HEK293 (cell line): ENCODE measurements around the gene SYCP3.

Source experiments
- CTCF ChIA-PET: fragments of 350-600 bp; formaldehyde crosslinking; extraction: SDS; loops from one replicate; lab custom pipeline; 2021; ENCODE audit warnings: antibody characterized with exemption; lab: Yijun Ruan, JAX
- POLR2A ChIA-PET: fragments of 300-600 bp; formaldehyde crosslinking; extraction: SDS; loops from one replicate; lab custom pipeline; 2020; ENCODE audit warnings: antibody characterized with exemption, inconsistent platforms; lab: Yijun Ruan, JAX
- H3K27ac ChIP-seq: fragments of 200-500 bp; sonication (Bioruptor generic); 2 replicates; pipeline ENCODE4 v1.5.1; 2014; ENCODE audit warnings: low read depth, low read length, control low read depth, inconsistent platforms; ENCODE audit errors: extremely low read depth
- H3K36me3 ChIP-seq, 2 experiments: fragments of 200-500 bp in 1 of 2; sonication (Bioruptor generic) in 1 of 2; 1 replicate in 1 of 2; 2 replicates in 1 of 2; pipeline ENCODE4 v1.5.1; 2014 to 2017; ENCODE audit warnings: inconsistent platforms in 2 of 2, low read length in 2 of 2; ENCODE audit not compliant: control insufficient read depth in 2 of 2, insufficient read depth in 1 of 2
- H3K4me1 ChIP-seq: fragments of 200-500 bp; sonication (Bioruptor generic); 2 replicates; pipeline ENCODE4 v1.5.1; 2014; ENCODE audit warnings: mild to moderate bottlenecking, low read length, inconsistent platforms; ENCODE audit not compliant: control insufficient read depth, insufficient read depth
- H3K4me3 ChIP-seq: 2 replicates; pipeline ENCODE4 v1.5.1; 2011; ENCODE audit warnings: low read depth, mild to moderate bottlenecking, control low read depth, low read length, moderate library complexity
- H3K9me3 ChIP-seq: fragments of 200-500 bp; sonication (Bioruptor generic); 2 replicates; pipeline ENCODE4 v1.5.1; 2014; ENCODE audit warnings: low read depth, low read length, inconsistent platforms; ENCODE audit not compliant: control insufficient read depth, insufficient read depth
- PRDM1 ChIP-seq: fragments of 450-650 bp; formaldehyde crosslinking; IDR thresholded peaks from 2 replicates; pipeline ENCODE4; 2016; ENCODE audit warnings: missing biosample characterization, missing genetic modification characterization
- REPIN1 ChIP-seq: fragments of 450-650 bp; formaldehyde crosslinking; IDR thresholded peaks from 2 replicates; pipeline ENCODE4 v1.5.1; 2017; ENCODE audit warnings: missing biosample characterization, missing genetic modification characterization, low read depth
- SP2 ChIP-seq: fragments of 450-650 bp; formaldehyde crosslinking; IDR thresholded peaks from 2 replicates; pipeline ENCODE4 v1.5.1; 2016; ENCODE audit warnings: missing biosample characterization, missing genetic modification characterization
- ZBTB44 ChIP-seq: fragments of 450-650 bp; IDR thresholded peaks from 2 replicates; pipeline ENCODE4 v1.5.1; 2018; ENCODE audit warnings: missing biosample characterization, mild to moderate bottlenecking, missing genetic modification characterization
- ZFP69B ChIP-seq: fragments of 450-650 bp; formaldehyde crosslinking; IDR thresholded peaks from 2 replicates; pipeline ENCODE4 v1.5.1; 2016; ENCODE audit warnings: missing biosample characterization, missing genetic modification characterization
- ZNF169 ChIP-seq: fragments of 450-650 bp; formaldehyde crosslinking; IDR thresholded peaks from 2 replicates; pipeline ENCODE4 v1.5.1; 2016; ENCODE audit warnings: missing biosample characterization, missing genetic modification characterization
- ZNF214 ChIP-seq: fragments of 450-650 bp; formaldehyde crosslinking; IDR thresholded peaks from 2 replicates; pipeline ENCODE4 v1.5.1; 2017; ENCODE audit warnings: missing biosample characterization, mild to moderate bottlenecking, missing genetic modification characterization, borderline replicate concordance
- ZNF366 ChIP-seq: fragments of 450-650 bp; formaldehyde crosslinking; conservative IDR thresholded peaks from 2 replicates; pipeline ENCODE4 v1.5.1; 2016; ENCODE audit warnings: missing biosample characterization, missing genetic modification characterization
- ZNF398 ChIP-seq: fragments of 450-650 bp; formaldehyde crosslinking; IDR thresholded peaks from 2 replicates; pipeline ENCODE4 v1.5.1; 2017; ENCODE audit warnings: missing biosample characterization, missing genetic modification characterization
- ZNF488 ChIP-seq: fragments of 450-650 bp; formaldehyde crosslinking; IDR thresholded peaks from 2 replicates; pipeline ENCODE4 v1.5.1; 2016; ENCODE audit warnings: missing biosample characterization, missing genetic modification characterization
- ZNF501 ChIP-seq: fragments of 450-650 bp; formaldehyde crosslinking; IDR thresholded peaks from 2 replicates; pipeline ENCODE4 v1.5.1; 2016; ENCODE audit warnings: missing biosample characterization, missing genetic modification characterization
- ZNF555 ChIP-seq: fragments of 450-650 bp; formaldehyde crosslinking; conservative IDR thresholded peaks from 2 replicates; pipeline ENCODE4 v1.5.1; 2017; ENCODE audit warnings: missing biosample characterization, mild to moderate bottlenecking, missing genetic modification characterization, inconsistent platforms
- ZNF629 ChIP-seq: fragments of 450-650 bp; formaldehyde crosslinking; IDR thresholded peaks from 2 replicates; pipeline ENCODE4 v1.5.1; 2017; ENCODE audit warnings: missing biosample characterization, missing genetic modification characterization
- ZNF692 ChIP-seq: fragments of 450-650 bp; formaldehyde crosslinking; IDR thresholded peaks from 2 replicates; pipeline ENCODE4 v1.5.1; 2016; ENCODE audit warnings: missing biosample characterization, missing genetic modification characterization
- ZNF776 ChIP-seq: fragments of 450-650 bp; formaldehyde crosslinking; IDR thresholded peaks from 2 replicates; pipeline ENCODE4 v1.5.0; 2017; ENCODE audit warnings: missing biosample characterization, missing genetic modification characterization, borderline replicate concordance
- TF ChIP-seq, protein P1 (sequence below): fragments of 450-650 bp; formaldehyde crosslinking; IDR thresholded peaks from 2 replicates; pipeline ENCODE4 v1.5.1; 2016; ENCODE audit warnings: missing biosample characterization, missing genetic modification characterization
- TF ChIP-seq, protein P2 (sequence below): fragments of 450-650 bp; formaldehyde crosslinking; IDR thresholded peaks from 2 replicates; pipeline ENCODE4 v1.5.1; 2016; ENCODE audit warnings: missing biosample characterization, missing genetic modification characterization, low read depth

The SYCP3 gene

DNA sequence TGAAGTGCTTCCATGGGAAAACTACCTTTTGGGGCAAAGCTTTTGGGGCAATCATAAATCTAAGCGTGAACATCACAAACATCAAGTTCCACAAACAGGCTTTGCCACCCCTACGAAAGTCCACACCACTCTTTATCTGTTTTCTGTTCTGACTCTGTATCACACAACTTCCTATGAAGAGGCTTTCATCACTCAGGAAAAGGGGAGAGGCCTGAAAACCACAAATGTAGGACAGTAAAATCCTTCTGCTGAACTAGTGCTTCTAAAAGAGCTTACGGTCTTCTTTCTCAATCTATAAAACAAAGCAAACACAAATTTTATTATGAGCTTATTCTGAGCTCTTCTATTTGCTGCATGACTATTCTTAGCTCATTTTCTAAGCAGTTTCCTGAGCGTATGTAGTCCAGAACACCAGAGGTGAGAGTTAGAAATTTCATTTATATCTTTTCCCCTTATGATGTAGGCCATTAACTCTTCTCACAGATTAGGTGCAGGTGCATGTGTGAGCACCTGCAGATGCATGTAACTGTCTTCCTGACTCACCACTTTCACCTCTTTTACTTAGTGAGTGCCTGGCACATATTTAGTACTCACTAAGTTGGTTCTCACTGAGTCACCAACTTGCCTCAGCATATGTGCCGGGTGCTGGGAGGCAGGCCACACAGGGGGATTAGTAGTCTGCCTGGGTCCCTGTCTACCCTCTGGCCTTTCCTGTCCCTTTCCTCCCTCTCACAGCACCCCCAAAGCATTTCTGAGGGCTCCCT, 32.9 kb upstream of the SYCP3 start:
- H3K36me3 ChIP-seq, result peaks cover 9 to 18% of the 10 kb centered on the region in 2 experiments; a peak in 1 of 3 replicates
- no peaks in the 10 kb centered on the region for H3K9me3 ChIP-seq
- CTCF ChIA-PET, result interaction anchor here (0.6 to 2.7 kb wide), 12 partner anchors 12 to 357 kb away, joined by 3 to 50 read pairs (median 5); partner anchors contain the start of gene GNPTAB
- no peak overlapping the region for H3K4me3 ChIP-seq
- no peak overlapping the region for H3K27ac ChIP-seq
- H3K4me1 ChIP-seq, result no peaks in the 10 kb centered on the region
- TF ChIP-seq ZFP69B (tag by site-specific recombination) (no peak), SP2 (tag by site-specific recombination) (no peak), ZNF488 (no peak), ZNF692 (tag by site-specific recombination) (no peak), ZNF214 (tag by site-specific recombination) (no peak), REPIN1 (tag by site-specific recombination) (no peak), ZNF776 (tag by site-specific recombination) (no peak), ZBTB44 (no peak)
- POLR2A ChIA-PET, result no interaction called here

DNA sequence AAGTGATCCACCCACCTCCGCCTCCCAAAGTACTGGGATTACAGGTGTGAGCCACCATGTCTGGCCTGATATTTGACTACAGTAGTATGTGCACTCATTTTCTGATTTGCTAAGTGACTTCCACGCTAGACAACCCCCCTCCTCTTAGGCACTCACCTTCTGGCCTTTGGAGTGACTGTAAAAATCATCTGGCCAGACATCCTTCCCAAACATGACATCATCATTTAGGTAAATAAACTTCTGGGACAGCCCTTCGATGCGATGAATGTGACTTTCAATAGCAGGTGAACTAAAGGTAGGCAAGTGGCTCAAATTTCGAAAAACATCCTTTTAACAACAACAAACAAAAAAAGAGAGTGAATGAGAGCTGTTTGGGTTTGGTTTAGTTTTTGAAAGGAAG, 30.6 kb upstream of the SYCP3 start:
- ChIA-PET CTCF (interaction anchor here (0.7 to 1.2 kb wide), 3 partner anchors 10 to 70 kb away, joined by 3 to 4 read pairs (median 4); no protein-coding TSS in a partner anchor), POLR2A (no interaction called here)
- no peak overlapping the region for H3K4me3 ChIP-seq
- TF ChIP-seq PRDM1 (tag by site-specific recombination) (peak; percentile 21; the same call in 1 of the 2 replicates), ZNF398 (peak; percentile 33; the same call in 1 of the 2 replicates), ZNF555 (no peak), ZNF501 (tag by site-specific recombination) (no peak), ZNF169 (tag by site-specific recombination) (no peak), ZNF366 (tag by site-specific recombination) (peak; percentile 28; the same call in 1 of the 2 replicates), ZNF629 (tag by site-specific recombination) (peak; percentile 56; the same call in 1 of the 2 replicates)
- TF ChIP-seq, protein P1, sequence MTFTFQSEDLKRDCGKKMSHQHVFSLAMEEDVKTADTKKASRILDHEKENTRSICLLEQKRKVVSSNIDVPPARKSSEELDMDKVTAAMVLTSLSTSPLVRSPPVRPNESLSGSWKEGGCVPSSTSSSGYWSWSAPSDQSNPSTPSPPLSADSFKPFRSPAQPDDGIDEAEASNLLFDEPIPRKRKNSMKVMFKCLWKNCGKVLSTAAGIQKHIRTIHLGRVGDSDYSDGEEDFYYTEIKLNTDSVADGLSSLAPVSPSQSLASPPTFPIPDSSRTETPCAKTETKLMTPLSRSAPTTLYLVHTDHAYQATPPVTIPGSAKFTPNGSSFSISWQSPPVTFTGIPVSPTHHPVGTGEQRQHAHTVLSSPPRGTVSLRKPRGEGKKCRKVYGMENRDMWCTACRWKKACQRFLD (tag by site-specific recombination), result no peak
- TF ChIP-seq, protein P2, sequence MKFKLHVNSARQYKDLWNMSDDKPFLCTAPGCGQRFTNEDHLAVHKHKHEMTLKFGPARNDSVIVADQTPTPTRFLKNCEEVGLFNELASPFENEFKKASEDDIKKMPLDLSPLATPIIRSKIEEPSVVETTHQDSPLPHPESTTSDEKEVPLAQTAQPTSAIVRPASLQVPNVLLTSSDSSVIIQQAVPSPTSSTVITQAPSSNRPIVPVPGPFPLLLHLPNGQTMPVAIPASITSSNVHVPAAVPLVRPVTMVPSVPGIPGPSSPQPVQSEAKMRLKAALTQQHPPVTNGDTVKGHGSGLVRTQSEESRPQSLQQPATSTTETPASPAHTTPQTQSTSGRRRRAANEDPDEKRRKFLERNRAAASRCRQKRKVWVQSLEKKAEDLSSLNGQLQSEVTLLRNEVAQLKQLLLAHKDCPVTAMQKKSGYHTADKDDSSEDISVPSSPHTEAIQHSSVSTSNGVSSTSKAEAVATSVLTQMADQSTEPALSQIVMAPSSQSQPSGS, result peak; percentile 83
- H3K27ac ChIP-seq, result no peak overlapping the region
- peaks cover 9 to 24% of the 10 kb centered on the region in 2 experiments; a peak in 1 of 3 replicates for H3K36me3 ChIP-seq
- no peaks in the 10 kb centered on the region for H3K9me3 ChIP-seq
- no peaks in the 10 kb centered on the region for H3K4me1 ChIP-seq
